GM12864 (cell line): Measurements from ENCODE around the gene SCAANT1.

Experiments
- DNase-seq: peaks from one replicate; pipeline ENCODE4 v3.0.0-alpha.2; 2011; ENCODE audit warnings: low read depth
- H3K4me3 ChIP-seq: 2 replicates; pipeline ENCODE4 v1.5.1; 2011; ENCODE audit warnings: mild to moderate bottlenecking, low read depth, low read length, control low read depth
- TF ChIP-seq, protein P1 (sequence below): IDR thresholded peaks from 2 replicates; pipeline ENCODE4 v1.5.1; 2011; ENCODE audit warnings: low read depth, mild to moderate bottlenecking, moderate library complexity, low read length, control low read depth, inconsistent platforms; ENCODE audit errors: missing control alignments

SCAANT1 gene

GRCh38 chr3:63864008-63864964 lies 47.9 kb downstream of the SCAANT1 start:
- DNase-seq: no peak
- TF ChIP-seq, protein P1, sequence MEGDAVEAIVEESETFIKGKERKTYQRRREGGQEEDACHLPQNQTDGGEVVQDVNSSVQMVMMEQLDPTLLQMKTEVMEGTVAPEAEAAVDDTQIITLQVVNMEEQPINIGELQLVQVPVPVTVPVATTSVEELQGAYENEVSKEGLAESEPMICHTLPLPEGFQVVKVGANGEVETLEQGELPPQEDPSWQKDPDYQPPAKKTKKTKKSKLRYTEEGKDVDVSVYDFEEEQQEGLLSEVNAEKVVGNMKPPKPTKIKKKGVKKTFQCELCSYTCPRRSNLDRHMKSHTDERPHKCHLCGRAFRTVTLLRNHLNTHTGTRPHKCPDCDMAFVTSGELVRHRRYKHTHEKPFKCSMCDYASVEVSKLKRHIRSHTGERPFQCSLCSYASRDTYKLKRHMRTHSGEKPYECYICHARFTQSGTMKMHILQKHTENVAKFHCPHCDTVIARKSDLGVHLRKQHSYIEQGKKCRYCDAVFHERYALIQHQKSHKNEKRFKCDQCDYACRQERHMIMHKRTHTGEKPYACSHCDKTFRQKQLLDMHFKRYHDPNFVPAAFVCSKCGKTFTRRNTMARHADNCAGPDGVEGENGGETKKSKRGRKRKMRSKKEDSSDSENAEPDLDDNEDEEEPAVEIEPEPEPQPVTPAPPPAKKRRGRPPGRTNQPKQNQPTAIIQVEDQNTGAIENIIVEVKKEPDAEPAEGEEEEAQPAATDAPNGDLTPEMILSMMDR: no peak
- H3K4me3 ChIP-seq: peak overlapping the region; percentile 93

DNA sequence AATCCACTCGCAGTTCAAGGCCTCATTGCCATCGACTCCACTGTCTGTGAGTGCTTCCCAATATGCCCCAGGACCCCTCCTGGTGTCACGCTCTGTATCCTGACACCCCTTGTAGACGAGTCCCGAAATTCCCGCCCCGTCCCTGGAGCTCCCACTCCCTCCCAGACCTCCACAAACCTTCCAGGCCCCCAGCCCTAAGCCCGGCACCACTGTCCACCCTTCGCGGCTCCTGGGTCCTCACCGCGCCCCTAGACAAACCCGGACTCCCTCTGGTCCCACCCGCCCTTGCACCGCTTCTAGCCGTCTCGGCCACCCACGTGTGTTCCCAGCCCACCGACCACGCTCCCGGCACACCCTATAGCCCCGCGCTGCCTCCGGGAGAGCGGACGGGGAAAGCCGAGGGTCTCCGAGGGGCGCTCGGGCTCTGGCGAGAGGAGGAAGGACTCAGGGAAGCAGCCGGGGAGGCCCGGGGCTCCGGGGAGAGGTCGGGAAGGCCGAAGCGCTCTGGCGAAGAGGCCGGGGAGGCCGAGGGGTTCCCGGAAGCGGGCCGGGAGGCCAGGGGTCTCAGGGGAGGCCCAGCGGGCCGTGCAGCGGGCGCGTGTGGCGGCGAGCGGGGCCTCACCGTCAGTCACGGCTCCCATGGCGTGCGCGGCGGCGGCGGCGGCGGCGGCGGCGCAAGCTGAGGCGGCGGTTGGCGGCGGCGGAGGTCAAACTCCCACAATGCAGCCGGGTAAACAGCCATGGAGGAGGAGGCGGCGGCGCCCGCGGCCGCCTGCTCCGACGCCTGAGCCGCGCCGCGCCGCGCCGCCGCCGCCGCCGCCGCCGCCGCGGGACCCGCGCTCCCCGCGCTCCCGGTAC lies 48.8 kb downstream of the SCAANT1 start, which contains the start of the genes ATXN7 and THOC7:
Gene ATXN7, plus strand, starts transcription at position 718 of the 858 bp plus-strand sequence. CDS start 48,732 bp downstream, outside the sequence.
Gene THOC7, minus strand, starts transcription at position 656 of the 858 bp plus-strand sequence. Its CDS starts 15 bp downstream, at position 641.
- TF ChIP-seq, protein P1: no peak
- peak within 1 kb of the TSS; percentile 93 for H3K4me3 ChIP-seq
- no peak for DNase-seq

DNA sequence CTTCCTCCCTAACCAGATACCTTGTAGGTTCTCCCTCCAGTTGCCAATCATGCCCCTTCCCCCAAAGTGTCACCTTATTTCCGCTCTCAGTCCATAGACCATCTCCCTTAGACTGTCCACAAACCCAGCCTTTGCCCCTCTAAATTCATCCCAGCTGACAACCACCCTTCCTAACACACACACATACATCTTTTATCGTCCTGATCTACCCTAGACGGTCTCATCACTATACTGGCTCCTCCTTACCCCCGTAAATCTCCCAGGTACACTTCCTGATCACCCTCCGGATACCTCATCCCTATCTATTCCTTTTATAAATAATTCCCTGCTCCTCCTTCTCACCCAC lies 49.4 kb downstream of the SCAANT1 start:
- TF ChIP-seq, protein P1: no peak
- DNase-seq: no peak
- peak overlapping the region; percentile 93 for H3K4me3 ChIP-seq
